RWPE2 (cell line): ENCODE results near the gene REC8.

Experiments used
- ATAC-seq: fragments of 200-7000 bp; cut with Tn5 transposase; 3 replicates; pipeline ENCODE4 v1.9.1; 2021; ENCODE audit warnings: low read depth
- DNase-seq: peaks from one replicate; pipeline ENCODE4 v3.0.0-alpha.2; 2020; ENCODE audit warnings: low spot score
- H3K27ac ChIP-seq: fragments of 450-650 bp; 2 replicates; pipeline ENCODE4 v1.5.1; 2017; ENCODE audit warnings: mild to moderate bottlenecking; ENCODE audit not compliant: poor library complexity, severe bottlenecking
- H3K27me3 ChIP-seq: fragments of 250-450 bp; sonication (Bioruptor Pico); 2 replicates; pipeline ENCODE4 v1.5.1; 2021; ENCODE audit warnings: mild to moderate bottlenecking, moderate library complexity; ENCODE audit not compliant: insufficient read depth, poor library complexity, severe bottlenecking
- H3K36me3 ChIP-seq: fragments of 250-450 bp; sonication (Bioruptor Pico); 2 replicates; pipeline ENCODE4 v1.5.1; 2020; ENCODE audit warnings: low read depth, mild to moderate bottlenecking, moderate library complexity
- H3K4me1 ChIP-seq: fragments of 250-450 bp; sonication (Bioruptor Pico); 2 replicates; pipeline ENCODE4 v1.5.1; 2021; ENCODE audit warnings: mild to moderate bottlenecking, moderate library complexity; ENCODE audit not compliant: insufficient read depth, poor library complexity, severe bottlenecking
- H3K4me3 ChIP-seq: fragments of 250-450 bp; sonication (Bioruptor Pico); 2 replicates; pipeline ENCODE4 v1.5.1; 2021; ENCODE audit warnings: mild to moderate bottlenecking, moderate library complexity; ENCODE audit not compliant: severe bottlenecking
- H3K9me3 ChIP-seq: fragments of 250-450 bp; sonication (Bioruptor Pico); 2 replicates; pipeline ENCODE4 v1.5.1; 2021; ENCODE audit warnings: mild to moderate bottlenecking, moderate library complexity; ENCODE audit not compliant: severe bottlenecking
- CTCF ChIP-seq: fragments of 450-650 bp; IDR thresholded peaks from one replicate; pipeline ENCODE4 v1.5.1; 2017; ENCODE audit warnings: mild to moderate bottlenecking, moderate library complexity; ENCODE audit not compliant: poor library complexity, severe bottlenecking

REC8 gene

GRCh38 chr14:24150567-24150966, 21.3 kb upstream of the REC8 start:
- Histone ChIP-seq H3K4me3 (no peak overlapping the region), H3K27ac (no peak overlapping the region), H3K9me3 (no peaks in the 10 kb centered on the region), H3K27me3 (no peaks in the 10 kb centered on the region), H3K4me1 (peaks cover 2% of the 10 kb centered on the region), H3K36me3 (peaks cover 71% of the 10 kb centered on the region)
- TF ChIP-seq CTCF, result no peak
- no peak for DNase-seq
- ATAC-seq, result no peak

GRCh38 chr14:24150993-24151392, 20.9 kb upstream of the REC8 start:
- H3K4me3 ChIP-seq, result no peak overlapping the region
- peaks cover 75% of the 10 kb centered on the region for H3K36me3 ChIP-seq
- H3K4me1 ChIP-seq, result no peaks in the 10 kb centered on the region
- H3K9me3 ChIP-seq, result no peaks in the 10 kb centered on the region
- ATAC-seq, result no peak
- no peaks in the 10 kb centered on the region for H3K27me3 ChIP-seq
- no peak for TF ChIP-seq CTCF
- no peak overlapping the region for H3K27ac ChIP-seq
- DNase-seq, result no peak

GRCh38 chr14:24151404-24152080, 20.3 kb upstream of the REC8 start:
- Histone ChIP-seq H3K36me3 (peaks cover 80% of the 10 kb centered on the region), H3K4me3 (no peak overlapping the region), H3K4me1 (no peaks in the 10 kb centered on the region), H3K27me3 (no peaks in the 10 kb centered on the region), H3K27ac (no peak overlapping the region), H3K9me3 (no peaks in the 10 kb centered on the region)
- no peak for DNase-seq
- no peak for ATAC-seq
- TF ChIP-seq CTCF, result no peak

- TF ChIP-seq CTCF, result no peak
- Histone ChIP-seq H3K27me3 (no peaks in the 10 kb centered on the region), H3K4me3 (no peak overlapping the region), H3K36me3 (peaks cover 83% of the 10 kb centered on the region), H3K27ac (no peak overlapping the region), H3K9me3 (no peaks in the 10 kb centered on the region), H3K4me1 (no peaks in the 10 kb centered on the region)
- DNase-seq, result no peak
- ATAC-seq, result no peak
Measured at GRCh38 chr14:24155100-24155499, 16.8 kb upstream of the REC8 start.

- Histone ChIP-seq H3K27me3 (no peaks in the 10 kb centered on the region), H3K4me1 (no peaks in the 10 kb centered on the region), H3K9me3 (no peaks in the 10 kb centered on the region), H3K27ac (no peak overlapping the region), H3K4me3 (no peak overlapping the region), H3K36me3 (peaks cover 73% of the 10 kb centered on the region)
- DNase-seq, result no peak
- ATAC-seq, result no peak
- no peak for TF ChIP-seq CTCF
Measured at GRCh38 chr14:24156840-24157239, 15.0 kb upstream of the REC8 start.
